Sigmoid colon (tissue), 4 donors: ENCODE results near the gene RAPGEF5.

Experiments used
- CTCF ChIP-seq, 4 experiments: fragments of 450-650 bp in 3 of 4; fragments of 200-600 bp in 1 of 4; IDR thresholded peaks; one replicate each; pipeline ENCODE4 v1.5.1; 2016 to 2019; ENCODE audit warnings: antibody characterized with exemption in 4 of 4, mild to moderate bottlenecking in 3 of 4, moderate library complexity in 2 of 4
- EP300 ChIP-seq, 4 donors: sonication (generic); formaldehyde crosslinking; IDR thresholded peaks; one replicate each; pipeline ENCODE4 v1.6.1; 2017; ENCODE audit warnings: antibody characterized with exemption in 4 of 4

- TF ChIP-seq CTCF (IDR thresholded peaks at IDR 0.05) (no peak), EP300 (IDR thresholded peaks at IDR 0.05) (no peak)
Measured at GRCh38 chr7:22184549-22185199, 172.3 kb downstream of the RAPGEF5 start.
